GM23248 (cell line): ENCODE data around the gene CCT7.

Experiments
- EZH2 ChIP-seq: fragments of 200-600 bp; sonication (generic); IDR thresholded peaks from 2 replicates; pipeline ENCODE4 v1.6.1; 2018; ENCODE audit warnings: antibody characterized with exemption, mild to moderate bottlenecking; ENCODE audit not compliant: insufficient read depth, poor library complexity, severe bottlenecking
- EZH2phosphoT487 ChIP-seq: fragments of 200-600 bp; sonication (generic); IDR thresholded peaks from 2 replicates; pipeline ENCODE4 v1.6.1; 2018; ENCODE audit warnings: antibody characterized with exemption, moderate library complexity, mild to moderate bottlenecking, low read depth; ENCODE audit not compliant: insufficient read depth

DNA sequence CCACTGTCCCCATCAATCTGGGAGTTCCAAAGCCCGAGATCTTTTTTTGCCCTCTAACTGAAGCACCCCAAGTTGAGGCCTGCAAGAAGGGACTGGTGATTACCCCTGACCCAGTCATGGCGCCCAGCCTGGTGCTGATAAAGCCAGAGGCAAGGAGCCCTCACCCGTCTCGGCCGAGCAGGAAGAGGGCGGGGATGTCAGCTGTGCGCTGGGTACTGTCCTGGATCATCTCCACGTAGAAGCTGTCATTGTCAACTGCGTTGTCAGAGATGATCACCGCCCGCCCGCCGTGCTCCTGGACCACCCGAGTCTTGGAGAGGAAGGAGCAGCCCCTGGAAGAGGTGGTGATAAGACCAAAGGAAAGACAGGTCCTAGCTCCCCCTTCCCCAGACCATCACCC is 5.5 kb upstream of the CCT7 start:
- TF ChIP-seq EZH2 (no peak), EZH2phosphoT487 (no peak)
